Right ventricle myocardium inferior (tissue), 1 donor: Measurements from ENCODE around the gene STK40. TPM values are rescaled to one million over a fixed set of nuclear protein-coding genes. Genes with fewer than 3 reads are reported as not detected.

Experiments
- ATAC-seq: fragments of 200-7000 bp; cut with Tn5 transposase; one replicate; pipeline ENCODE4 v1.9.1; 2020; ENCODE audit warnings: mild to moderate bottlenecking, moderate library complexity
- DNase-seq: peaks from one replicate; pipeline ENCODE4 v3.0.0; 2021; ENCODE audit errors: missing footprints
- intact Hi-C: fragments of 100-400 bp; cut with DNase I; formaldehyde crosslinking; loops from one replicate; pipeline ENCODE4 v1.11.0; 2022
- total RNA-seq: library from RNA; stranded (reverse); fragmentation: NEBNext Ultra II Directional; extraction: Animal tissue kit (Norgen Biotek cat#: 25700); gene quantifications from one replicate; pipeline ENCODE4 v1.2.1, GENCODE V29; 2021
- donor health status: DM: no; HTN: yes; CAD: no; lungs with severe emphysema.

Gene STK40
- total RNA-seq, 1 donor from 2014 or later, result 77.9 TPM

DNA sequence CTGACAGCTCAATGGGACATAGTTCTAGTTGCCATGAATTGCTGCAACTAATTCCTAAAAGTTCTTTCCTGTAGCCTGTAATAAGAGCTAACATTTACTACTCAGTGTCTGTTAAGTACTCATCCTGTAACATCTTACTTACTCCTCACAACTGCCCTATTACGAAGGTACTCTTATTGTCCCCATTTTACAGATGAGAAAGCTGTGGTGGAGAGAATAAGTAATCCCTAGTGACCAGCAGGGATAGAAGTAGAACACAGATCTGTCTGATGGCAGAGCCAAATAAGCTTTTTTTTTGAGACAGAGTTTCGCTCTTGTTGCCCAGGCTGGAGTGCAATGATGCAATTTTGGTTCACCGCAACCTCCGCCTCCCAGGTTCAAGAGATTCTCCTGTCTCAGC lies 3.1 kb downstream of the STK40 start:
- ATAC-seq (no peak), DNase-seq (no peak)
- intact Hi-C loops, result loop anchor here (10.0 kb wide), 1 partner anchor 158 kb away; the partner anchor contains the start of gene THRAP3

- ATAC-seq, result no peak
- no peak for DNase-seq
- intact Hi-C loops, result loop anchor here (10.0 kb wide), 1 partner anchor 157 kb away; the partner anchor contains the start of gene THRAP3
Observed at GRCh38 chr1:36382231-36382630, 3.5 kb downstream of the STK40 start.

DNA sequence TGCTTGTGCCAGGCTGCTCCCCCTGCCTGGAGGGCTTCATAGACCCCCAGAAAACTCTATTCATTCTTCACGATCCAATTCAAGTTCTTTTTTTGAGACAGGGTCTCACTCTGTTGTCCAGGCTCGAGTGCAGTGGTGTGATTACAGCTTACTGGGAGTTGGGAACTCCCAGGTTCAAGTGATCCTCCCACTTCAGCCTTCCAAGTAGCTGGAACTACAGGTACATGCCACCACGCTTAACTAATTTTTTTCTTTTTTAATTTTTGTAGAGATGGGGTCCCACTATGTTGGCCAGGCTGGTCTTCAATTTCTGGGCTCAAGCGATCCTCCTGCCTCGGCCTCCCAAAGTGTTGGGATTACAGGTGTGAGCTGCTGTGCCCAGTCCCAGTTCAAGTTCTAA lies 4.3 kb downstream of the STK40 start:
- ATAC-seq, result no peak
- DNase-seq, result no peak
- intact Hi-C loops, result loop anchor here (10.0 kb wide), 1 partner anchor 157 kb away; the partner anchor contains the start of gene THRAP3

DNA sequence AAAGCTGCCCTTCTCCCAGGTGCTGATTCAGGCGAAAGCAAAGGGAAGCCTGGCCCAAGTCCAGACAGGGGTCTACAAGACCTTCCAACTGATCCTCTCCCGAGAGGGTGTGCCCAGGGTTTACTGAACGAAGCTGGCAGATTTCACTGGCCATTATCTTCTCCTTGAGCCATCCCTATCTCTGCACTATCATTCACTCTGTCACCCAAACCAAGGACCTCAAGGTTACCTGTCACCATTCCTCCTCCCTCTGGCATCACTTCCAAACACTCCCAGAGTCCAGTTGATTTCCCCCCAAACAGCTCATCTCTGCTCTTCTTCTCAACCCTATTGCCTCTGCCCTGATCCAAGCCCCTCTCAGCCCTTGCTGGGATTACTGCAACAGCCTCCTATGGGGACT lies 4.9 kb downstream of the STK40 start:
- DNase-seq (no peak), ATAC-seq (no peak)
- intact Hi-C loops, result loop anchor here (10.0 kb wide), 1 partner anchor 156 kb away; the partner anchor contains the start of gene THRAP3

GRCh38 chr1:36380143-36380619 lies 5.5 kb downstream of the STK40 start:
- ATAC-seq (no peak), DNase-seq (no peak)
- intact Hi-C loops, result loop anchor here (10.0 kb wide), 1 partner anchor 155 kb away; the partner anchor contains the start of gene THRAP3

GRCh38 chr1:36377791-36378492 lies 7.8 kb downstream of the STK40 start:
- ATAC-seq, result no peak
- DNase-seq, result no peak
- intact Hi-C loops, result no loop called here

DNA sequence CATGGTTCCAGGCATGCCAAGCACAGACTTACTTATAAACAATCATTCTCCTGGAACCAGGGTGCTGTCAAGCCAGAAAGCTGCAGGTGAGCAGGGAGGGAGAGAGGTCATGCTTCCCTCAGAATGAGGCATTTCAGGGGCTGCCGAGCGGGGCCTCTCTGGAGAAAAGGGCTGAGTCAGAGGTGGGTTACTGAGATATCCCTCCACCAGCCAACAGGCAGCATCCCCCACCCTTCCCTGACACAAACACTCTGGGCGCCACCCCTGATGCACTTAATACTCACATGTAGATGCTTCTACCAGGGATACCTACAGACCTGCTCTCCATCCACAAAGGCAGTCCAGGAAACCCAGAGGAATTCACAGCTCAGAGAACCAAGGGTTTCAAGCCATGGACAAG lies 13.1 kb downstream of the STK40 start:
- DNase-seq (no peak), ATAC-seq (no peak)
- intact Hi-C loops, result no loop called here

GRCh38 chr1:36369061-36369861 lies 16.5 kb downstream of the STK40 start:
- ATAC-seq, result no peak
- peak; percentile 89 for DNase-seq
- intact Hi-C loops, result loop anchor here (2.0 to 5.0 kb wide), 2 partner anchors 47 to 52 kb away; partner anchors contain the start of gene EVA1B

DNA sequence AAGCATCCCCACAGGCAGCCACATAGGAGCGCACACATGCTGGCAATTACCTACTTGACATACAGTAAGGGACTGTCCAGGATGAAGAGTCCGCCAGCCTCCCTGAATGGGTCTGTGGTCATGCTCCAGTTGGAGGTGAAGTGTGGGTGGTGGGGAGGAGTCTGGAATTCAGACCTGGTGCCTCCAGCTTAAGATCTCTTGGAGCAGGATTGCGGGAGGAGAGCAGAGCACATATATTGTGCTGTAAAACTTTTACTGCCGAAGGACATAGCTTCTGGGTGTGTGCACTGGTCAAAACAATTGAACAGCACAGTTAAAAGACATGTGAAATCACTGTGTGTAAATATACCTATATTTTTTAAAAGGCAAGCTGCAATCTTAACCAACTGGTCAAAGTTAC lies 17.9 kb downstream of the STK40 start:
- DNase-seq (no peak), ATAC-seq (no peak)
- intact Hi-C loops, result loop anchor here (2.0 to 5.0 kb wide), 2 partner anchors 45 to 53 kb away; partner anchors contain the start of gene EVA1B

DNA sequence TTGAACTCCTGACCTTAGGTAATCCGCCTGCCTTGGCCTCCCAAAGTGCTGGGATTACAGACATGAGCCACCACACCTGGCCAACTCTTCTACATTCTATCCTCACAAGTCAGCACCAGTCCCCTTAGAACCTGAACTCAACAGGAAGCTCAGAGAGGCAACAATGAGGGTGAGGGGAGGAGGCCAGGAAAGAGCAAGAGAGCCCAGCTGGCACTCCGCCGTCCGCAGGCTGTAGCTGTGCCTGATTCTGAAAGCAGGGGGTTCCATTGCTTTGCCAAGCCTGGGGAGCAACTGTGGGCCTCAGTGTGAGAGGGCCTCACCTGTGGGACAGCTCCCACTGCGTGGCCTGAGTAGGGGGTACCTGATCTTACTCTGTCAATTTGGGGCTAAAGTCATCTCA lies 18.7 kb downstream of the STK40 start:
- intact Hi-C loops, result loop anchor here (5.0 kb wide), 1 partner anchor 45 kb away; the partner anchor contains the start of gene EVA1B
- no peak for DNase-seq
- ATAC-seq, result no peak

- ATAC-seq, result peak; percentile 49
- DNase-seq, result peak; percentile 75
- intact Hi-C loops, result loop anchor here (5.0 kb wide), 1 partner anchor 44 kb away; the partner anchor contains the start of gene EVA1B
Observed at GRCh38 chr1:36366091-36366661, 19.5 kb downstream of the STK40 start.

GRCh38 chr1:36365381-36365780 lies 20.3 kb downstream of the STK40 start:
- DNase-seq, result peak; percentile 84
- intact Hi-C loops, result loop anchor here (5.0 kb wide), 1 partner anchor 43 kb away; the partner anchor contains the start of gene EVA1B
- peak; percentile 77 for ATAC-seq

DNA sequence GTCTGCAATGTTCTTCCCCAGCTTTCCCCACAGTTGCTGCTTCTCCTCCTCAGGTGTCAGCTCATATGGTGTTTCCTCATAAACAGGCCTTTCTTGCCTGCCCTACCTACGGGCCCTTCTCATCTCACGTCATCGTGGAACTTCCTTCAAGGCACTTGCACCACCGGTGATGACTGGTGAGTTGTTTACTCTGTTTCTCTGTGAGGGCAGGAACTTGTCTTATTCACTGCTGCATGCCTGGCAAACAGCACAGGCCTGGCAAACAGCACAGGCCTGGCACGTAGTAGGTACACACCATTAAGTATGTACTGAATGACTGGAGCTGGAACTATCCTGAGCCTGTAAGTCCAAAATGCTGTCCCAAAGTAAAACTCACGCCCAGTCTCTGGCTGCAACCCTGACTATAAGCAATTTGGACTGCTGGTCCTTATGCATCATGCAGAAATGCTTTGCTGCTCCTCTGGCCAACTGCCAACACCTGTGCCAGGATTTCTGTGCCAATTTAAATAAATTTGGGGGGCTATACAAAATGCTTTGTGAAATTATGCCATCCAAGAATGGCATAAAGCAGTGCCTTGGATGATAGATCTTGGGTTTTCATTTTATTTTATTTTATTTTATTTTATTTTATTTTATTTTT lies 25.7 kb downstream of the STK40 start:
- ATAC-seq (no peak), DNase-seq (no peak)
- intact Hi-C loops, result no loop called here

DNA sequence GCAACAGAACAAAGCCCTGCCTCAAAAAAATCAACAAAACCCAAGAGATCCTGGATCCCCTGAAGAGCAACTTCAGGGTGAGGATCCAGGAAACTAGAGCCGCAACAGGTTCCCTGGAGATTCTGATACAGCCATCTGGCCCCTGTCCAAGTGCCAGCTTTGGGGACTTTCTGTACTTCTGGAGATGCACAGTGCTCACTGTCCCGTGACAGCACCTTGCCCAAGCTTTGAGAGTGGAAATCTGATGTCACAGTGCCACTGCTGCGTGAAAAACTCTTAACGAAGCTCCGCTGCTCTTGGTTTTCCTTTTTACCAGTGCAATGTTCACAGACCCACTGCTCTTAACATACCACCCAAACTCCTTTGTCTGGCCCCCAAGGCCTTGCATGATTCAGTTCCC lies 26.3 kb downstream of the STK40 start:
- no peak for ATAC-seq
- no peak for DNase-seq
- intact Hi-C loops, result no loop called here

DNA sequence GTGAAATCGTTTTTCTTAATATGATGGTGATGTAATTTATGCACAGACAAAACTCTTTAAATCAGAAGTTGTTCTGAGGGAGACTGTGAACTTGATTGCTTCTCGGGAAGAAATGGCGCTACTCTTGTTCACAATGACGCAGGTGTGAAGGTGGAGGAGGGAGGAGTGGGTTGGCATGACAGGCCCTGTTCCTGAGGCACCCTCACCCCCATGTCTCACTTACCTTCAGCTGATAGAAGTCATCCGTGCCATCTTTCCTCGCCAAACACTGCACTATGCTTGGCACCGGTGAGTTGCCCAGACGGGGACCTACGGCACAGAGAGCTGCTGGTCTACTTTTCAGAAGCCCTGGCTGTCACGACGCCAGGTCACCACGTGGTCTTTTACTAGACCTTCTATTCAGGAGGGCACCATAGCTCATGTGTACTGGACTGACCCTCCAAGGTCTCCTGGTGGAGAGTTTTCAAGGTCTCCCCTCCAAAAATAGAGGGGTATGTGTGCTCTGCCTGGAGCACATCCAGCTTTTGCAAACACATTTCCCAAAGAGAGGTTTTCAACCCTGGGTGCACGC lies 27.1 kb downstream of the STK40 start:
- intact Hi-C loops, result no loop called here
- ATAC-seq (no peak), DNase-seq (no peak)

DNA sequence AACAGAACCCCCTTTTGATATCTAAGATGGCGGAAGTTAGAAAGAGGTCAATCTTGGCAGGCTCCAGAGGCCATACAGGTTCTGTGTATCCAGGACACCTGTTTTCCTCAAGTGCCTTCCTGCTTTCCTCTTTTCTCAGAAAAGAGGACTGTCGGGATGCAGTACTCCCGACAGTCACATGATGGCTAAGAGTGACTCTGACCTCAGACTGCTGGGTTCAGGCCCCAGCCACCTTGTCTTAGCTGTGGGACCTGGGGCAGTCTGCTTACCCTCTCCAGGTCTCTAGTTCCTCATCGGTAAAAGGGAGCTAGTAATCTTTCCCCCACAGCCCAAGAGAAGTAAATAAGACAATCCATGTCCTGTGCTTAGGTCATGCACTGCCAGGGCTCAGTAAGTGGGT lies 29.9 kb downstream of the STK40 start:
- DNase-seq (no peak), ATAC-seq (no peak)
- intact Hi-C loops, result no loop called here

GRCh38 chr1:36354486-36354885 lies 31.2 kb downstream of the STK40 start:
- ATAC-seq (no peak), DNase-seq (no peak)
- intact Hi-C loops, result no loop called here
